ENCODE measurements around the gene MAGEB5.
A peak's percentile ranks its signal among the peaks of the same experiment; 100 is the strongest.
"Not testable (repeated sequence)": the region's sequence is repeated elsewhere in the genome, so short reads cannot be mapped to it uniquely, and the experiment has no call there.

The MAGEB5 gene

GRCh38 chrX:26215869-26216268, at the start of gene MAGEB5:
TSS of gene MAGEB5 (plus strand) at chrX:26216169. CDS start at chrX:26217302, 1,133 bp downstream.
- no peak for DNase-seq (ENCODE audit: low read depth, low spot score)

- DNase-seq (ENCODE audit: low read depth, low spot score), result no peak
Measured at GRCh38 chrX:26192204-26192603, 23.8 kb upstream of the MAGEB5 start, which contains the start of gene MAGEB6. TSS of gene MAGEB6 (plus strand) at chrX:26192440. CDS start at chrX:26193847, 1,407 bp downstream.

- no peak for DNase-seq (ENCODE audit: low read depth, low spot score)
Measured at GRCh38 chrX:26203561-26203960, 12.4 kb upstream of the MAGEB5 start.

- DNase-seq (ENCODE audit: low read depth, low spot score), result not testable (repeated sequence)
Measured at GRCh38 chrX:26204717-26205116, 11.3 kb upstream of the MAGEB5 start.

- no peak for DNase-seq (ENCODE audit: low read depth, low spot score)
Measured at GRCh38 chrX:26208012-26208411, 8.0 kb upstream of the MAGEB5 start.

GRCh38 chrX:26219351-26219750, 3.4 kb downstream of the MAGEB5 start:
- DNase-seq (ENCODE audit: low read depth, low spot score), result no peak

- DNase-seq (ENCODE audit: low read depth, low spot score), result no peak
Measured at GRCh38 chrX:26234177-26234576, 18.2 kb downstream of the MAGEB5 start.

- no peak for DNase-seq (ENCODE audit: low read depth, low spot score)
Measured at GRCh38 chrX:26253526-26253925, 37.6 kb downstream of the MAGEB5 start.

- DNase-seq (ENCODE audit: low read depth, low spot score), result no peak
Measured at GRCh38 chrX:26254436-26254835, 38.5 kb downstream of the MAGEB5 start.

GRCh38 chrX:26262121-26262523, 46.2 kb downstream of the MAGEB5 start:
- peak; percentile 34 for DNase-seq (ENCODE audit: low read depth, low spot score)
